ENCODE measurements around the gene CCDC24.

- TF ChIP-seq, protein P1, sequence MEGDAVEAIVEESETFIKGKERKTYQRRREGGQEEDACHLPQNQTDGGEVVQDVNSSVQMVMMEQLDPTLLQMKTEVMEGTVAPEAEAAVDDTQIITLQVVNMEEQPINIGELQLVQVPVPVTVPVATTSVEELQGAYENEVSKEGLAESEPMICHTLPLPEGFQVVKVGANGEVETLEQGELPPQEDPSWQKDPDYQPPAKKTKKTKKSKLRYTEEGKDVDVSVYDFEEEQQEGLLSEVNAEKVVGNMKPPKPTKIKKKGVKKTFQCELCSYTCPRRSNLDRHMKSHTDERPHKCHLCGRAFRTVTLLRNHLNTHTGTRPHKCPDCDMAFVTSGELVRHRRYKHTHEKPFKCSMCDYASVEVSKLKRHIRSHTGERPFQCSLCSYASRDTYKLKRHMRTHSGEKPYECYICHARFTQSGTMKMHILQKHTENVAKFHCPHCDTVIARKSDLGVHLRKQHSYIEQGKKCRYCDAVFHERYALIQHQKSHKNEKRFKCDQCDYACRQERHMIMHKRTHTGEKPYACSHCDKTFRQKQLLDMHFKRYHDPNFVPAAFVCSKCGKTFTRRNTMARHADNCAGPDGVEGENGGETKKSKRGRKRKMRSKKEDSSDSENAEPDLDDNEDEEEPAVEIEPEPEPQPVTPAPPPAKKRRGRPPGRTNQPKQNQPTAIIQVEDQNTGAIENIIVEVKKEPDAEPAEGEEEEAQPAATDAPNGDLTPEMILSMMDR (IDR thresholded peaks at IDR 0.05) = no peak
- no peak for TF ChIP-seq POLR2A (IDR thresholded peaks at IDR 0.05)
Observed at GRCh38 chr1:43970502-43970901, 20.9 kb upstream of the CCDC24 start.

Measured in Peyer's patch (tissue), 4 donors.